Measurements from ENCODE around the gene IL26.

Gene IL26

DNA sequence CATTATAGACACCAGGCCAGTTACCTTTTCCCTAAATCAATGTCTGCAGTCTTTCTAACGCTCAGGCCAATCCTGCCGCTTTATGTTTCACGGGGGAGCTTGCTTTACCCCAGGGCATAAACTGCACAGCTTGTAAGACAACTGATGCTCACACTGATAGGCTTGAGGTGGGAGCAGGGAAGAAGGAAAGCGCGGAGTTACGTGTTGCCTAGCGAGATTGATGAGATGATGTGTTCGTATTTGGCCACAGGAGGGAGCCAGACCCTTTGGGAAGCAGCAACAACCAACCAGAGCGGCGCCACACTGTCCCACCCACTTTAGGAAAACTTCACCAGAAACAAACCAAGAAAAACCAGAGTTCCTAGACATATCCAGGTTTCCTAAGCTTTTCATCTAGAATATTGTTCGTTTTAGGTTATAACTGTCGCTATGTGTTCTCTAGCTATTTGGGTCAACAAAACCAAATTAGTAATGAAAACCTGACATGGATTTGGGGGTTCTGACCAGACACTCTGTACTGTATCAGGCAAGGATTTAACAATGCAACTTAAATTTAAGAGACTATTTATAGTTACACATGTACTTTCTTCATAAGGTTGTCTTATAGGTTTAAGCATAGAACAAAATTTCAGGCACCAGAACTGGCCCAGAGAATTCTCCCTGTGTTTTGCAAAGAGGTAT, 2.4 kb downstream of the IL26 start (continued):
- TF ChIP-seq GFI1B (tag by site-specific recombination; IDR thresholded peaks at IDR 0.05) (no peak), BCL11A (tag by site-specific recombination; IDR thresholded peaks at IDR 0.05; ENCODE audit: low read depth) (no peak), KLF16 (tag by site-specific recombination; IDR thresholded peaks at IDR 0.05) (no peak), ZNF792 (tag by site-specific recombination; IDR thresholded peaks at IDR 0.05) (no peak), GLIS1 (tag by site-specific recombination; IDR thresholded peaks at IDR 0.05) (no peak), ZNF791 (tag by site-specific recombination; IDR thresholded peaks at IDR 0.05) (no peak), ZNF354C (tag by site-specific recombination; IDR thresholded peaks at IDR 0.05; ENCODE audit: borderline replicate concordance, low read depth) (no peak), ZNF558 (tag by site-specific recombination; IDR thresholded peaks at IDR 0.05) (no peak), ZNF555 (tag by site-specific recombination; conservative IDR thresholded peaks at IDR 0.05) (no peak), ZNF2 (tag by site-specific recombination; IDR thresholded peaks at IDR 0.05) (peak; percentile 70), MEIS1 (CRISPR knock-in tag; IDR thresholded peaks at IDR 0.05; ENCODE audit: borderline replicate concordance) (no peak), ZNF19 (tag by site-specific recombination; IDR thresholded peaks at IDR 0.05; ENCODE audit: low read depth) (no peak), KLF1 (tag by site-specific recombination; IDR thresholded peaks at IDR 0.05) (no peak), ZNF266 (tag by site-specific recombination; IDR thresholded peaks at IDR 0.05; ENCODE audit: low read depth) (no peak), BCL11B (tag by site-specific recombination; IDR thresholded peaks at IDR 0.05; ENCODE audit: low read depth) (no peak), SP7 (tag by site-specific recombination; IDR thresholded peaks at IDR 0.05) (peak; percentile 47; the same call in 1 of the 2 replicates), ZNF341 (tag by site-specific recombination; IDR thresholded peaks at IDR 0.05; ENCODE audit: low read depth) (no peak), ZNF776 (tag by site-specific recombination; IDR thresholded peaks at IDR 0.05; ENCODE audit: borderline replicate concordance) (no peak)
- TF ChIP-seq, protein P1, sequence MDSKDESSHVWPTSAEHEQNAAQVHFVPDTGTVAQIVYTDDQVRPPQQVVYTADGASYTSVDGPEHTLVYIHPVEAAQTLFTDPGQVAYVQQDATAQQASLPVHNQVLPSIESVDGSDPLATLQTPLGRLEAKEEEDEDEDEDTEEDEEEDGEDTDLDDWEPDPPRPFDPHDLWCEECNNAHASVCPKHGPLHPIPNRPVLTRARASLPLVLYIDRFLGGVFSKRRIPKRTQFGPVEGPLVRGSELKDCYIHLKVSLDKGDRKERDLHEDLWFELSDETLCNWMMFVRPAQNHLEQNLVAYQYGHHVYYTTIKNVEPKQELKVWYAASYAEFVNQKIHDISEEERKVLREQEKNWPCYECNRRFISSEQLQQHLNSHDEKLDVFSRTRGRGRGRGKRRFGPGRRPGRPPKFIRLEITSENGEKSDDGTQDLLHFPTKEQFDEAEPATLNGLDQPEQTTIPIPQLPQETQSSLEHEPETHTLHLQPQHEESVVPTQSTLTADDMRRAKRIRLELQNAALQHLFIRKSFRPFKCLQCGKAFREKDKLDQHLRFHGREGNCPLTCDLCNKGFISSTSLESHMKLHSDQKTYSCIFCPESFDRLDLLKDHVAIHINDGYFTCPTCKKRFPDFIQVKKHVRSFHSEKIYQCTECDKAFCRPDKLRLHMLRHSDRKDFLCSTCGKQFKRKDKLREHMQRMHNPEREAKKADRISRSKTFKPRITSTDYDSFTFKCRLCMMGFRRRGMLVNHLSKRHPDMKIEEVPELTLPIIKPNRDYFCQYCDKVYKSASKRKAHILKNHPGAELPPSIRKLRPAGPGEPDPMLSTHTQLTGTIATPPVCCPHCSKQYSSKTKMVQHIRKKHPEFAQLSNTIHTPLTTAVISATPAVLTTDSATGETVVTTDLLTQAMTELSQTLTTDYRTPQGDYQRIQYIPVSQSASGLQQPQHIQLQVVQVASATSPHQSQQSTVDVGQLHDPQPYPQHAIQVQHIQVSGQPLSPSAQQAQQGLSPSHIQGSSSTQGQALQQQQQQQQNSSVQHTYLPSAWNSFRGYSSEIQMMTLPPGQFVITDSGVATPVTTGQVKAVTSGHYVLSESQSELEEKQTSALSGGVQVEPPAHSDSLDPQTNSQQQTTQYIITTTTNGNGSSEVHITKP (tag by site-specific recombination; IDR thresholded peaks at IDR 0.05) = no peak
- TF ChIP-seq, protein P2, sequence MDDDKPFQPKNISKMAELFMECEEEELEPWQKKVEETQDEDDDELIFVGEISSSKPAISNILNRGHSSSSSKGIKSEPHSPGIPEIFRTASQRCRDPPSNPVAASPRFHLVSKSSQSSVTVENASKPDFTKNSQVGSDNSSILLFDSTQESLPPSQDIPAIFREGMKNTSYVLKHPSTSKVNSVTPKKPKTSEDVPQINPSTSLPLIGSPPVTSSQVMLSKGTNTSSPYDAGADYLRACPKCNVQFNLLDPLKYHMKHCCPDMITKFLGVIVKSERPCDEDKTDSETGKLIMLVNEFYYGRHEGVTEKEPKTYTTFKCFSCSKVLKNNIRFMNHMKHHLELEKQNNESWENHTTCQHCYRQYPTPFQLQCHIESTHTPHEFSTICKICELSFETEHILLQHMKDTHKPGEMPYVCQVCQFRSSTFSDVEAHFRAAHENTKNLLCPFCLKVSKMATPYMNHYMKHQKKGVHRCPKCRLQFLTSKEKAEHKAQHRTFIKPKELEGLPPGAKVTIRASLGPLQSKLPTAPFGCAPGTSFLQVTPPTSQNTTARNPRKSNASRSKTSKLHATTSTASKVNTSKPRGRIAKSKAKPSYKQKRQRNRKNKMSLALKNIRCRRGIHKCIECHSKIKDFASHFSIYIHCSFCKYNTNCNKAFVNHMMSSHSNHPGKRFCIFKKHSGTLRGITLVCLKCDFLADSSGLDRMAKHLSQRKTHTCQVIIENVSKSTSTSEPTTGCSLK (tag by site-specific recombination; IDR thresholded peaks at IDR 0.05) = no peak
- TF ChIP-seq, protein P3, sequence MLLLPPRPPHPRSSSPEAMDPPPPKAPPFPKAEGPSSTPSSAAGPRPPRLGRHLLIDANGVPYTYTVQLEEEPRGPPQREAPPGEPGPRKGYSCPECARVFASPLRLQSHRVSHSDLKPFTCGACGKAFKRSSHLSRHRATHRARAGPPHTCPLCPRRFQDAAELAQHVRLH (tag by site-specific recombination; IDR thresholded peaks at IDR 0.05) = no peak
- TF ChIP-seq, protein P4, sequence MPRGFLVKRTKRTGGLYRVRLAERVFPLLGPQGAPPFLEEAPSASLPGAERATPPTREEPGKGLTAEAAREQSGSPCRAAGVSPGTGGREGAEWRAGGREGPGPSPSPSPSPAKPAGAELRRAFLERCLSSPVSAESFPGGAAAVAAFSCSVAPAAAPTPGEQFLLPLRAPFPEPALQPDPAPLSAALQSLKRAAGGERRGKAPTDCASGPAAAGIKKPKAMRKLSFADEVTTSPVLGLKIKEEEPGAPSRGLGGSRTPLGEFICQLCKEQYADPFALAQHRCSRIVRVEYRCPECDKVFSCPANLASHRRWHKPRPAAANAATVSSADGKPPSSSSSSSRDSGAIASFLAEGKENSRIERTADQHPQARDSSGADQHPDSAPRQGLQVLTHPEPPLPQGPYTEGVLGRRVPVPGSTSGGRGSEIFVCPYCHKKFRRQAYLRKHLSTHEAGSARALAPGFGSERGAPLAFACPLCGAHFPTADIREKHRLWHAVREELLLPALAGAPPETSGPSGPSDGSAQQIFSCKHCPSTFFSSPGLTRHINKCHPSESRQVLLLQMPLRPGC (tag by site-specific recombination; IDR thresholded peaks at IDR 0.05) = no peak
- TF ChIP-seq, protein P5, sequence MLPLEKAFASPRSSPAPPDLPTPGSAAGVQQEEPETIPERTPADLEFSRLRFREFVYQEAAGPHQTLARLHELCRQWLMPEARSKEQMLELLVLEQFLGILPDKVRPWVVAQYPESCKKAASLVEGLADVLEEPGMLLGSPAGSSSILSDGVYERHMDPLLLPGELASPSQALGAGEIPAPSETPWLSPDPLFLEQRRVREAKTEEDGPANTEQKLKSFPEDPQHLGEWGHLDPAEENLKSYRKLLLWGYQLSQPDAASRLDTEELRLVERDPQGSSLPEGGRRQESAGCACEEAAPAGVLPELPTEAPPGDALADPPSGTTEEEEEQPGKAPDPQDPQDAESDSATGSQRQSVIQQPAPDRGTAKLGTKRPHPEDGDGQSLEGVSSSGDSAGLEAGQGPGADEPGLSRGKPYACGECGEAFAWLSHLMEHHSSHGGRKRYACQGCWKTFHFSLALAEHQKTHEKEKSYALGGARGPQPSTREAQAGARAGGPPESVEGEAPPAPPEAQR (tag by site-specific recombination; IDR thresholded peaks at IDR 0.05) = no peak
- TF ChIP-seq, protein P6, sequence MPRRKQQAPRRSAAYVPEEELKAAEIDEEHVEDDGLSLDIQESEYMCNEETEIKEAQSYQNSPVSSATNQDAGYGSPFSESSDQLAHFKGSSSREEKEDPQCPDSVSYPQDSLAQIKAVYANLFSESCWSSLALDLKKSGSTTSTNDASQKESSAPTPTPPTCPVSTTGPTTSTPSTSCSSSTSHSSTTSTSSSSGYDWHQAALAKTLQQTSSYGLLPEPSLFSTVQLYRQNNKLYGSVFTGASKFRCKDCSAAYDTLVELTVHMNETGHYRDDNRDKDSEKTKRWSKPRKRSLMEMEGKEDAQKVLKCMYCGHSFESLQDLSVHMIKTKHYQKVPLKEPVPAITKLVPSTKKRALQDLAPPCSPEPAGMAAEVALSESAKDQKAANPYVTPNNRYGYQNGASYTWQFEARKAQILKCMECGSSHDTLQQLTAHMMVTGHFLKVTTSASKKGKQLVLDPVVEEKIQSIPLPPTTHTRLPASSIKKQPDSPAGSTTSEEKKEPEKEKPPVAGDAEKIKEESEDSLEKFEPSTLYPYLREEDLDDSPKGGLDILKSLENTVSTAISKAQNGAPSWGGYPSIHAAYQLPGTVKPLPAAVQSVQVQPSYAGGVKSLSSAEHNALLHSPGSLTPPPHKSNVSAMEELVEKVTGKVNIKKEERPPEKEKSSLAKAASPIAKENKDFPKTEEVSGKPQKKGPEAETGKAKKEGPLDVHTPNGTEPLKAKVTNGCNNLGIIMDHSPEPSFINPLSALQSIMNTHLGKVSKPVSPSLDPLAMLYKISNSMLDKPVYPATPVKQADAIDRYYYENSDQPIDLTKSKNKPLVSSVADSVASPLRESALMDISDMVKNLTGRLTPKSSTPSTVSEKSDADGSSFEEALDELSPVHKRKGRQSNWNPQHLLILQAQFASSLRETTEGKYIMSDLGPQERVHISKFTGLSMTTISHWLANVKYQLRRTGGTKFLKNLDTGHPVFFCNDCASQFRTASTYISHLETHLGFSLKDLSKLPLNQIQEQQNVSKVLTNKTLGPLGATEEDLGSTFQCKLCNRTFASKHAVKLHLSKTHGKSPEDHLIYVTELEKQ (tag by site-specific recombination; IDR thresholded peaks at IDR 0.05; ENCODE audit: borderline replicate concordance) = no peak
- TF ChIP-seq, protein P7, sequence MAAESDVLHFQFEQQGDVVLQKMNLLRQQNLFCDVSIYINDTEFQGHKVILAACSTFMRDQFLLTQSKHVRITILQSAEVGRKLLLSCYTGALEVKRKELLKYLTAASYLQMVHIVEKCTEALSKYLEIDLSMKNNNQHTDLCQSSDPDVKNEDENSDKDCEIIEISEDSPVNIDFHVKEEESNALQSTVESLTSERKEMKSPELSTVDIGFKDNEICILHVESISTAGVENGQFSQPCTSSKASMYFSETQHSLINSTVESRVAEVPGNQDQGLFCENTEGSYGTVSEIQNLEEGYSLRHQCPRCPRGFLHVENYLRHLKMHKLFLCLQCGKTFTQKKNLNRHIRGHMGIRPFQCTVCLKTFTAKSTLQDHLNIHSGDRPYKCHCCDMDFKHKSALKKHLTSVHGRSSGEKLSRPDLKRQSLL (tag by site-specific recombination; IDR thresholded peaks at IDR 0.05) = no peak
